HG03045 (cell line): ENCODE data around the gene CPVL.

Experiments
- ATAC-seq: cut with Tn5 transposase; IDR thresholded peaks from one replicate; pipeline ENCODE4 v1.9.1; 2021; ENCODE audit warnings: mild to moderate bottlenecking, moderate library complexity; ENCODE audit not compliant: unreplicated experiment

CPVL gene

GRCh38 chr7:29156907-29157452, 10.6 kb upstream of the CPVL start:
- ATAC-seq = no peak

- no peak for ATAC-seq
Measured at GRCh38 chr7:29154076-29154475, 7.7 kb upstream of the CPVL start.

GRCh38 chr7:29150856-29151255, 4.5 kb upstream of the CPVL start:
- no peak for ATAC-seq

GRCh38 chr7:29149036-29149435, 2.7 kb upstream of the CPVL start:
- no peak for ATAC-seq

GRCh38 chr7:29147821-29148220, 1.5 kb upstream of the CPVL start:
- no peak for ATAC-seq

GRCh38 chr7:29146888-29147609, 712 bp upstream of the CPVL start:
- no peak for ATAC-seq

GRCh38 chr7:29145553-29146056, 732 bp downstream of the CPVL start:
- ATAC-seq = no peak

- ATAC-seq = no peak
Measured at GRCh38 chr7:29143751-29144150, 2.6 kb downstream of the CPVL start.

- no peak for ATAC-seq
Measured at GRCh38 chr7:29142021-29142727, 4.2 kb downstream of the CPVL start.

GRCh38 chr7:29140873-29141468, 5.4 kb downstream of the CPVL start:
- ATAC-seq = no peak

- no peak for ATAC-seq
Measured at GRCh38 chr7:29139796-29140195, 6.5 kb downstream of the CPVL start.

GRCh38 chr7:29139191-29139590, 7.1 kb downstream of the CPVL start:
- ATAC-seq = no peak

- ATAC-seq = no peak
Measured at GRCh38 chr7:29138588-29138987, 7.7 kb downstream of the CPVL start.

GRCh38 chr7:29135846-29136245, 10.5 kb downstream of the CPVL start:
- no peak for ATAC-seq

- no peak for ATAC-seq
Measured at GRCh38 chr7:29132980-29133379, 13.4 kb downstream of the CPVL start.

- no peak for ATAC-seq
Measured at GRCh38 chr7:29131678-29132077, 14.7 kb downstream of the CPVL start.

GRCh38 chr7:29130096-29130495, 16.2 kb downstream of the CPVL start:
- no peak for ATAC-seq

GRCh38 chr7:29127527-29127926, 18.8 kb downstream of the CPVL start:
- no peak for ATAC-seq

GRCh38 chr7:29126804-29127203, 19.5 kb downstream of the CPVL start:
- ATAC-seq = no peak

- ATAC-seq = no peak
Measured at GRCh38 chr7:29123626-29124190, 22.6 kb downstream of the CPVL start.

GRCh38 chr7:29122759-29123158, 23.6 kb downstream of the CPVL start:
- ATAC-seq = no peak
